ENCODE measurements around the gene LEMD1. TPM values are rescaled to one million over a fixed set of nuclear protein-coding genes. Genes with fewer than 3 reads are reported as not detected.
A peak's percentile ranks its signal among the peaks of the same experiment; 100 is the strongest.

The LEMD1 gene
- total RNA-seq, 1 donor from 2014 or later: 15.0 TPM

GRCh38 chr1:205343431-205344065 is 78.3 kb downstream of the LEMD1 start:
- H3K4me1 Mint-ChIP-seq: peaks cover 38% of the 10 kb centered on the region
- peaks cover 21% of the 10 kb centered on the region for H3K4me1 ChIP-seq
- peaks cover 53% of the 10 kb centered on the region for H3K27me3 ChIP-seq
- TF ChIP-seq CTCF (IDR thresholded peaks at IDR 0.05) (peak; percentile 46), EZH2 (IDR thresholded peaks at IDR 0.05) (peak; percentile 32), EZH2phosphoT487 (IDR thresholded peaks at IDR 0.05) (peak; percentile 44)
- H3K36me3 ChIP-seq: no peaks in the 10 kb centered on the region
- H2AFZ ChIP-seq (replicated peaks): peak overlapping the region; percentile 46
- H3K79me2 ChIP-seq (ENCODE audit: low read depth): no peaks in the 10 kb centered on the region
- no peak overlapping the region for H3K9ac ChIP-seq
- no peak overlapping the region for H3K27ac Mint-ChIP-seq
- peaks cover 9% of the 10 kb centered on the region for H4K20me1 ChIP-seq (ENCODE audit: low read depth)
- peak; percentile 68 for DNase-seq (ENCODE audit: low spot score)
- H3K4me3 Mint-ChIP-seq: no peak overlapping the region
- H3K4me2 ChIP-seq: peak overlapping the region; percentile 97
- H3K27me3 Mint-ChIP-seq (ENCODE audit: insufficient read depth, low read depth): peaks cover 24% of the 10 kb centered on the region
- H3K4me3 ChIP-seq: peak overlapping the region; percentile 61
- H3K9me3 ChIP-seq (ENCODE audit: low read depth): no peaks in the 10 kb centered on the region
- H3K36me3 Mint-ChIP-seq: peaks cover 12% of the 10 kb centered on the region
- H3F3A ChIP-seq (ENCODE audit: low read depth): peaks cover 30% of the 10 kb centered on the region
- no peak overlapping the region for H3K27ac ChIP-seq
- peaks cover 7% of the 10 kb centered on the region for H3K9me3 Mint-ChIP-seq

GRCh38 chr1:205342986-205343385 is 78.9 kb downstream of the LEMD1 start:
- Mint-ChIP-seq H3K4me3 (peak overlapping the region; percentile 79), H3K36me3 (peaks cover 12% of the 10 kb centered on the region), H3K9me3 (peaks cover 7% of the 10 kb centered on the region), H3K27ac (no peak overlapping the region), H3K27me3 (ENCODE audit: insufficient read depth, low read depth) (peaks cover 21% of the 10 kb centered on the region), H3K4me1 (peaks cover 33% of the 10 kb centered on the region)
- Histone ChIP-seq H3K4me2 (peak overlapping the region; percentile 97), H2AFZ (replicated peaks) (no peak overlapping the region), H4K20me1 (ENCODE audit: low read depth) (peaks cover 9% of the 10 kb centered on the region), H3K4me3 (peak overlapping the region; percentile 61), H3K9ac (no peak overlapping the region), H3K27ac (no peak overlapping the region), H3K27me3 (peaks cover 53% of the 10 kb centered on the region), H3F3A (ENCODE audit: low read depth) (peaks cover 24% of the 10 kb centered on the region), H3K36me3 (no peaks in the 10 kb centered on the region), H3K79me2 (ENCODE audit: low read depth) (no peaks in the 10 kb centered on the region), H3K4me1 (peaks cover 15% of the 10 kb centered on the region), H3K9me3 (ENCODE audit: low read depth) (no peaks in the 10 kb centered on the region)
- no peak for DNase-seq (ENCODE audit: low spot score)
- TF ChIP-seq EZH2phosphoT487 (IDR thresholded peaks at IDR 0.05): no peak
- TF ChIP-seq CTCF (IDR thresholded peaks at IDR 0.05): no peak
- TF ChIP-seq EZH2 (IDR thresholded peaks at IDR 0.05): no peak

- Histone ChIP-seq H3K36me3 (no peaks in the 10 kb centered on the region), H3K4me2 (no peak overlapping the region), H3F3A (ENCODE audit: low read depth) (peaks cover 10% of the 10 kb centered on the region), H3K9ac (no peak overlapping the region), H3K27me3 (peaks cover 40% of the 10 kb centered on the region), H3K79me2 (ENCODE audit: low read depth) (no peaks in the 10 kb centered on the region), H3K4me1 (peaks cover 15% of the 10 kb centered on the region), H4K20me1 (ENCODE audit: low read depth) (peaks cover 9% of the 10 kb centered on the region), H3K4me3 (no peak overlapping the region), H3K27ac (no peak overlapping the region), H3K9me3 (ENCODE audit: low read depth) (no peaks in the 10 kb centered on the region), H2AFZ (replicated peaks) (no peak overlapping the region)
- H3K9me3 Mint-ChIP-seq: peaks cover 7% of the 10 kb centered on the region
- peaks cover 30% of the 10 kb centered on the region for H3K4me1 Mint-ChIP-seq
- H3K27ac Mint-ChIP-seq: no peak overlapping the region
- H3K36me3 Mint-ChIP-seq: peaks cover 13% of the 10 kb centered on the region
- peaks cover 21% of the 10 kb centered on the region for H3K27me3 Mint-ChIP-seq (ENCODE audit: insufficient read depth, low read depth)
- DNase-seq (ENCODE audit: low spot score): no peak
- no peak for TF ChIP-seq EZH2phosphoT487 (IDR thresholded peaks at IDR 0.05)
- TF ChIP-seq CTCF (IDR thresholded peaks at IDR 0.05): no peak
- TF ChIP-seq EZH2 (IDR thresholded peaks at IDR 0.05): no peak
- H3K4me3 Mint-ChIP-seq: no peak overlapping the region
Measured at GRCh38 chr1:205340676-205341075, 81.2 kb downstream of the LEMD1 start.

Measured in neural progenitor cell (in vitro differentiated cells).